ENCODE measurements around the gene TUBA3C.

DNA sequence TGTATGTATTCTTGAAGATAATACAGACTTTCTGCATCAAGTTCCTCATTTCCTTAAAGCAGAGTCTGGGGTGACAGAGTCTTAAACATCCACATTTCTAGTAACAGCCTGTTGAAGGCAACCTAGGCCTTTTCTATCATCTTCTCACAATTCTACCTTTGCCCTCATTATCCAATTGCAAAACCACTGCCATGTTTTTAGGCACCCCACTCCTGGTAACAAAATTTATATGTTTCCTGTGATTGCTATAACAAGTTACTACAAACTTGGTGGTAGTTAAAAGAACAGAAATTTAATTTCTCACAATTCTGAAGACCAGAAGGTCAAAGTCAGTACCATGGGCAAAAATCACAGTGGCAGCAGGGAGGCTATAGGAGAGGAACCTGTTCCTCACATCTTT lies 33.1 kb downstream of the TUBA3C start:
- TF ChIP-seq, protein P1, sequence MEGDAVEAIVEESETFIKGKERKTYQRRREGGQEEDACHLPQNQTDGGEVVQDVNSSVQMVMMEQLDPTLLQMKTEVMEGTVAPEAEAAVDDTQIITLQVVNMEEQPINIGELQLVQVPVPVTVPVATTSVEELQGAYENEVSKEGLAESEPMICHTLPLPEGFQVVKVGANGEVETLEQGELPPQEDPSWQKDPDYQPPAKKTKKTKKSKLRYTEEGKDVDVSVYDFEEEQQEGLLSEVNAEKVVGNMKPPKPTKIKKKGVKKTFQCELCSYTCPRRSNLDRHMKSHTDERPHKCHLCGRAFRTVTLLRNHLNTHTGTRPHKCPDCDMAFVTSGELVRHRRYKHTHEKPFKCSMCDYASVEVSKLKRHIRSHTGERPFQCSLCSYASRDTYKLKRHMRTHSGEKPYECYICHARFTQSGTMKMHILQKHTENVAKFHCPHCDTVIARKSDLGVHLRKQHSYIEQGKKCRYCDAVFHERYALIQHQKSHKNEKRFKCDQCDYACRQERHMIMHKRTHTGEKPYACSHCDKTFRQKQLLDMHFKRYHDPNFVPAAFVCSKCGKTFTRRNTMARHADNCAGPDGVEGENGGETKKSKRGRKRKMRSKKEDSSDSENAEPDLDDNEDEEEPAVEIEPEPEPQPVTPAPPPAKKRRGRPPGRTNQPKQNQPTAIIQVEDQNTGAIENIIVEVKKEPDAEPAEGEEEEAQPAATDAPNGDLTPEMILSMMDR (conservative IDR thresholded peaks at IDR 0.05; ENCODE audit: low read depth in 2 of 2) = no peak
- no peak for TF ChIP-seq POLR2AphosphoS5 (IDR thresholded peaks at IDR 0.05; ENCODE audit: low read depth)
